ENCODE data around the gene SNRNP25.

The SNRNP25 gene

DNA sequence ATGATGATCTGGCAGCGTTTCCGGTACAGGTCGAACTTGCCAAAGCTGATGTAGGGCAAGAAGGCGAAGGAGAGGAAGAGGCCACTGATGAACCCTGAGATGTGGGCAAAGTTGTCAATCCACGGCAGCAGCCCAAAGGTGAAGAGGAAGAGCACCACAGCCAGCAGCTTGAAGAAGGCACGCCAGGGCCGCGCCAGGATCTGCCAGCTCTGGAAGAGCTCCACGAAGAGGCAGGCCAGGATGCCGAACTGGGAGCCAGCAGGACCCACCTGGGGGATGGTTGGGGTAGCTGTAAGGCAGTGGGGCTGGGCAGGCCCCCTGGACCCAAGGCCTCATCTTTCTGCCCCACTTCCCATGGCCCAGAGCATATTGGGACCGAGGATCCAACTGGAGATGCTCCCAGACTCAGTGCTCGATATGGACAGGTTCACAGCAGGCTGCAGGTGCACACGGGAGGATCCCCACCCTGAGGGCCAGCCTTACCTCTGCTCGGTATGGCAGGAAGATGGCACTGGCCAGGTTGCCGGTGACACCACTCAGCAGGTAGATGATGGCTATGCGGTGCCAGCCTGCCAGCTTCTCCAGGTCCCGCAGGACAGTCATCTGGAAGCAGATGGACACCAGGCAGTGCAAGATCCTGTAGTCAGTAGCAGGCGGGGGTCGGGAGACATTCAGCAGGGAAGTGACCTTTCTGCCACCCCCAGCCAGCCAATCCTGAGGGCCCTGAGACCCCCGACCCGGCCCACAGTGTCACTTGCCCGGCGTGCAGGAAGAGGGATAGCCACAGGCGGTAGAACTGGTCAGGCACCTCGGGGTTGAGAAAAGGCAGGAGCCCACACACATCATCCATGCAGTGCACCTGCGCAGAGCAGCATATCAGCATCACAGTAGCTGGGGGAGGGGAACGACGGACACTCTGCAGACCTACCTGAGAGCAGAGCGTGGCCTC is 5.1 kb downstream of the SNRNP25 start:
- H3K4me3 ChIP-seq (ENCODE audit: low read depth, low read length) = no peak overlapping the region
- TF ChIP-seq, protein P1, sequence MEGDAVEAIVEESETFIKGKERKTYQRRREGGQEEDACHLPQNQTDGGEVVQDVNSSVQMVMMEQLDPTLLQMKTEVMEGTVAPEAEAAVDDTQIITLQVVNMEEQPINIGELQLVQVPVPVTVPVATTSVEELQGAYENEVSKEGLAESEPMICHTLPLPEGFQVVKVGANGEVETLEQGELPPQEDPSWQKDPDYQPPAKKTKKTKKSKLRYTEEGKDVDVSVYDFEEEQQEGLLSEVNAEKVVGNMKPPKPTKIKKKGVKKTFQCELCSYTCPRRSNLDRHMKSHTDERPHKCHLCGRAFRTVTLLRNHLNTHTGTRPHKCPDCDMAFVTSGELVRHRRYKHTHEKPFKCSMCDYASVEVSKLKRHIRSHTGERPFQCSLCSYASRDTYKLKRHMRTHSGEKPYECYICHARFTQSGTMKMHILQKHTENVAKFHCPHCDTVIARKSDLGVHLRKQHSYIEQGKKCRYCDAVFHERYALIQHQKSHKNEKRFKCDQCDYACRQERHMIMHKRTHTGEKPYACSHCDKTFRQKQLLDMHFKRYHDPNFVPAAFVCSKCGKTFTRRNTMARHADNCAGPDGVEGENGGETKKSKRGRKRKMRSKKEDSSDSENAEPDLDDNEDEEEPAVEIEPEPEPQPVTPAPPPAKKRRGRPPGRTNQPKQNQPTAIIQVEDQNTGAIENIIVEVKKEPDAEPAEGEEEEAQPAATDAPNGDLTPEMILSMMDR (IDR thresholded peaks at IDR 0.05; ENCODE audit: borderline replicate concordance, insufficient read depth, low read depth, low read length) = no peak

DNA sequence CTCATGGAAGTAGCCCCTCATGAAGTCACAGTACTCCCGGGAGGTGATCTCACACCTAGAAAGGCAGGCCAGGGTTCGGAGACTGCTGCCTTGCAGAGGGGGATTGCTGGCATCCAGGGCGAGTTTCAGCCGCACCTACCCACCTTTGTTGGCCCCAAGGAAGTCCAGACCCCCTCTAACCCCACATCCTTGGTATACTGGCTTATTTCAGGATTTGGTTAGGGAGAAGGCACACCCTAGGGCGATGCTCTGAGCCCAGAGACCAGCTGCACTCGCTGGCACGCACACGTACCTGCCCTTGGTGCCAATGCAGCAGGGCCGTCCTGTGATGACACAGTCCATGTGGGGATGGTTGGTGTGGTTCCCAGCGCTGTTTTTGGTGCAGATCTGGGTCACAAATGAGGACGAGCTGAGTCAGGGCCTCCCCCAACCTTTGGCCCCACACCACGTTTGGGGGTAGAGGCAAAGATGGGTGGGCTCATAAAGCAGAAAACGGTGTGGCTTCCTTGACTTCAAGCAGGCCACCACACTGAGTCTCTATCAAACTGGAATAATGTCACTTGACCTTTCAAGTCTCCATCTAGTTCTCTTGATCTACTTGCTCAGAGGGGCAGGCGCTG is 5.9 kb downstream of the SNRNP25 start:
- no peak overlapping the region for H3K4me3 ChIP-seq (ENCODE audit: low read depth, low read length)
- TF ChIP-seq, protein P1 (IDR thresholded peaks at IDR 0.05; ENCODE audit: borderline replicate concordance, insufficient read depth, low read depth, low read length) = no peak

DNA sequence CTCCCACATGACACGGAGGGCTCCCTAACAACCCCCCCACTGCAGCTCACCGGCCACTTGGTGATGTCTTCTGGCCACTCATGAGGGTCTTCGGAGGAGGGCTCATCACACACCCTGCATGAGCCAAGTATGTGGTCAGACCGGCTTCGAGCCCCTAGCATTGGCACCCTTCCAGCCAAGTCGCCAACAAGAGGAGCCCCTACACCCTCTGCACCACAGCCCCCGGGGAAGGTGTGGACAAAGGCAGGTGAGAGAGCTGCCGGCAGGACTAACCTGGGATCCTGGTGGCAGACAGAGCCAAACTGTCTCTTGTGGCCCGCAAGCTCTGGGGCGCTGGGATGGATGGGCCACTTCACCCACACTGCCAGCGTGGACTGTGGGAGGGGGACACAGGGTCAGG is 6.5 kb downstream of the SNRNP25 start:
- H3K4me3 ChIP-seq (ENCODE audit: low read depth, low read length) = no peak overlapping the region
- TF ChIP-seq, protein P1 (IDR thresholded peaks at IDR 0.05; ENCODE audit: borderline replicate concordance, insufficient read depth, low read depth, low read length) = no peak

DNA sequence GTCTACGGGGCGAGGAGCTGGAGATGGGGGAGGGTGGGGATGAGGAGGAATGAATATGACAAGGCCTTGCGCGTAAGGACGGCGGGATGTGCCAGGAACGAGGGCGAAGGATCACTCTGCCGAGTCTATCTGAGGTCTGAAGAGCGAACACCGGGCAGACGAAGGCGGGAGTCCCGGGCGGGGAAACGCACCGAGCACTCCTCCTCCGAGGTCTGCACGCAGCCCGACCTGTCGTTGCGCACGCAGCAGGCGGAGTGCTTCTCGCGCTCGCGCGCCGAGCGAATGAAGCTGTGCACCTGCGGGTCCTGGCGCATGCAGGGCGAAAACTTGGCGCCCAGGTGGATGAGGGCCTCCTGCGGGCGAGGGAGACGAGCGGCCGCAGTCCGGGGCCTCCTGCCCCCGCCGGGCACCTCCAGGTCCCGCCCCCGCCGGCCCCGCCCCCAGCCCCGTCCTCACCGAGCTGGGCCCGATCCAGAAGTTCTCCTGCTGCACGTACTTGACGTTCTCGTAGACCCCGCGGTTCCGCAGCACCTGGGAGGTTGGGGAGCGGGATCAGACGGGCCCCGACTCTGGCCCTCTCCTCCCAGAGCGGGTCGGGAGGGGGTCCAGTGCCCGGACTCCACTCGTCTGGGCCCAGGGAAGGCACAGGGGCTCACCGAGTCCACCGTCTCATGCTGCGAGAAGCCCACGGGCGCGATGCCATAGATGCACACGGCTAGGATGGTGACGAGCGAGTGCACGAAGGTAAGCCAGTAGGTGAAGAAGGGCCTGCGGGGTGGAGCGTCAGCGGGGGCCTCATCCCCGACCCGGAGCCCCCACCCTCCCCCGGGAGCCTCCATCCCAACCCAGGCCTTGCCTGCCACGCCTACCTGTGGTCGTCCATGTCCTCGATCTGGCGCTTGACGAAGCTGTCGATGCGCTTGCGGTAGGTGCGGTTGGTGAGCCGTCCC is 7.6 kb downstream of the SNRNP25 start:
- TF ChIP-seq, protein P1 (IDR thresholded peaks at IDR 0.05; ENCODE audit: borderline replicate concordance, insufficient read depth, low read depth, low read length) = no peak
- H3K4me3 ChIP-seq (ENCODE audit: low read depth, low read length) = no peak overlapping the region

DNA sequence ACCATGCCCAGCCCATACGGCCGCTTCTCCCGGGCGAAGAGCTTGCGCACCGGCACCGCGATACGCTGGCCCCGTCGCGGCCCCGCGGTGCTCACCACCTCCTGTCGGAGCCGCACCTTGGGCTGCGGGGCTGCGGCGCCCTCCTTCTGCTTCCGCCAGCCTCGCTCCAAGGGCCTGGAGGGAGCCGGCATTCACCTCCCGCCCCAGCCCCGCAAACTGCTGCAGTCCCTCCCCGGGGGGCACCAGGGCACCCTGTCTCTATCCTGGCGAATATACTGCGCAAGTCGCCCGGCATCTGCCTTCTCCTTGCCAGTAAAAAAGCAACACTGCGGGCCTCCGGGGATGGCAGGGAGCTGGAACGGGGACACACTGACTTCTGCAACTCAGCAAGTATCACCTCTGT is 8.3 kb downstream of the SNRNP25 start:
- TF ChIP-seq, protein P1 (IDR thresholded peaks at IDR 0.05; ENCODE audit: borderline replicate concordance, insufficient read depth, low read depth, low read length) = no peak
- no peak overlapping the region for H3K4me3 ChIP-seq (ENCODE audit: low read depth, low read length)

DNA sequence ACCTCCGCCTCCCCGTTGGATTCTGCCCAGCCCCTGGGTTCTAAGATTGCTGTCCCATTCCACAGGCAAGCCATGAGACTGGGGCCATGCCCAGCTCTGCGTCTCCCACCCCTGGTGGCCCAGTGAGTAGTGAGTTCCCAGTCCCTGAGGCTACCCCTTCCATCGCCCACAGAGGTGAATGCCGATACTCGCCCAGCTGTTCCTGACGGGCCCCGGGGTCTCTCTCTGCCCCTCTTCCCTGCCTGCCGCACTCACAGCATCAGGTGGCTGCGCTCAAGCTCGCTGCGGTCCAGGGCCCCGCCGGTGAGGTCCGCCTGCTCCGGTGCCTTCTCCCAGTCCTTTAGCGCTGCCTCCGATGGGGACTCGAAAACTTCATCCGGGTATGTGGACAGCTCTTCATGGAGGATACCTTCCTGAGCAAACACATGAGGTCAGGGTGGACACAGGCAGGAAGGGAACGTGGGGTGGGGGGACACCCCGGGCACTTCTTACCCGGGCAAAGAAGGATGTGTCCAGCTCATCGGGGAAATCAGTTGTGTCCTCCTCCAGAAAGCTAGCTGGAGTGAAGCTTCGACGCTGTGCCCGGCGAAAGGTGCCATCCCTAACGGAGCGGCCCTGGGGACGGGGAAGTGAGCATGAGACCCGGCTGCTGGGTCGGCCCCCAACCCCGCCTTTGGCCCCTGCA is 8.8 kb downstream of the SNRNP25 start:
- no peak overlapping the region for H3K4me3 ChIP-seq (ENCODE audit: low read depth, low read length)
- TF ChIP-seq, protein P1 (IDR thresholded peaks at IDR 0.05; ENCODE audit: borderline replicate concordance, insufficient read depth, low read depth, low read length) = no peak
